Keratinocyte (primary cell): ENCODE data around the gene C10orf67. TPM values are rescaled to one million over a fixed set of nuclear protein-coding genes. Genes with fewer than 3 reads are reported as not detected.

ENCODE experiments used
- DNase-seq: peaks from one replicate; pipeline ENCODE4 v3.0.0-alpha.2; 2011; ENCODE audit warnings: low read depth, missing footprints, low spot score
- FAIRE-seq: peaks from 2 replicates; lab custom pipeline; 2011; peaks lifted over from hg19 to GRCh38; lab: Jason Lieb, UNC
- H2AFZ ChIP-seq: 2 replicates; pipeline ENCODE4 v1.6.0; 2012; ENCODE audit warnings: low read length, control low read depth, inconsistent platforms; ENCODE audit not compliant: control insufficient read depth
- H3K27ac ChIP-seq: 2 replicates; pipeline ENCODE4 v1.5.1; 2011; ENCODE audit warnings: low read length; ENCODE audit not compliant: control insufficient read depth, insufficient read depth
- H3K27me3 ChIP-seq: 3 replicates; pipeline ENCODE4 v1.6.0; 2011; ENCODE audit warnings: low read length; ENCODE audit not compliant: control insufficient read depth, insufficient read depth; ENCODE audit errors: extremely low read depth
- H3K36me3 ChIP-seq, 2 experiments: 2 replicates in 1 of 2; 3 replicates in 1 of 2; pipeline ENCODE4 v1.5.1; 2011; ENCODE audit warnings: low read length in 2 of 2, mild to moderate bottlenecking in 1 of 2; ENCODE audit not compliant: control insufficient read depth in 2 of 2, insufficient read depth in 2 of 2; ENCODE audit errors: extremely low read depth in 1 of 2
- H3K4me1 ChIP-seq: 3 replicates; pipeline ENCODE4 v1.5.1; 2011; ENCODE audit warnings: low read length; ENCODE audit not compliant: control insufficient read depth, insufficient read depth; ENCODE audit errors: extremely low read depth
- H3K4me2 ChIP-seq: 3 replicates; pipeline ENCODE4 v1.6.0; 2011; ENCODE audit warnings: low read depth, low read length; ENCODE audit not compliant: control insufficient read depth, insufficient read depth; ENCODE audit errors: extremely low read depth
- H3K4me3 ChIP-seq, 3 experiments: fragments of 200-600 bp in 1 of 3; sonication (generic) in 1 of 3; 2 replicates in 2 of 3; 3 replicates in 1 of 3; pipeline ENCODE4 v1.5.1; 2011 to 2016; ENCODE audit warnings: low read length in 3 of 3, mild to moderate bottlenecking in 3 of 3, control low read depth in 2 of 3, inconsistent platforms in 1 of 3, low read depth in 1 of 3, mixed read lengths in 1 of 3, mixed run types in 1 of 3, moderate library complexity in 1 of 3; ENCODE audit not compliant: control insufficient read depth in 2 of 3, insufficient read depth in 2 of 3; ENCODE audit errors: extremely low read depth in 1 of 3
- H3K79me2 ChIP-seq: 2 replicates; pipeline ENCODE4 v1.6.0; 2012; ENCODE audit warnings: low read length; ENCODE audit not compliant: control insufficient read depth, insufficient read depth
- H3K9ac ChIP-seq: 3 replicates; pipeline ENCODE4 v1.6.0; 2011; ENCODE audit warnings: low read length; ENCODE audit not compliant: control insufficient read depth, insufficient read depth; ENCODE audit errors: extremely low read depth
- H3K9me1 ChIP-seq: 3 replicates; pipeline ENCODE4 v1.6.0; 2011; ENCODE audit warnings: low read length; ENCODE audit not compliant: control insufficient read depth, insufficient read depth; ENCODE audit errors: extremely low read depth
- H3K9me3 ChIP-seq: 2 replicates; pipeline ENCODE4 v1.5.1; 2012; ENCODE audit warnings: low read depth, low read length; ENCODE audit not compliant: control insufficient read depth
- H4K20me1 ChIP-seq: 3 replicates; pipeline ENCODE4 v1.6.0; 2011; ENCODE audit warnings: low read length; ENCODE audit not compliant: control insufficient read depth, insufficient read depth; ENCODE audit errors: extremely low read depth
- EZH2 ChIP-seq: IDR thresholded peaks from one replicate; pipeline ENCODE4 v1.6.1; 2012; ENCODE audit warnings: inconsistent platforms, mild to moderate bottlenecking, low read length, moderate library complexity
- dilution Hi-C: fragments of 300-500 bp; cut with MboI; formaldehyde crosslinking; loops from one replicate; pipeline ENCODE4 v1.7.0; 2020; ENCODE audit warnings: low sequenced_read_pairs; ENCODE audit not compliant: extremely low pct_ligation_motif_present
- polyA plus RNA-seq, 5 experiments: library from polyadenylated mRNA; depleted of rRNA in 3 of 5; stranded (reverse) in 3 of 5; stranded (forward) in 1 of 5; unstranded in 1 of 5; fragments of >200 nt; gene quantifications; 1 replicate in 1 of 5; 2 replicates in 3 of 5; 3 replicates in 1 of 5; pipeline versions ENCODE4 v1.2.1 to v1.2.3, GENCODE V29; 2011 to 2012; ENCODE audit warnings: missing spikeins in 2 of 5, low read depth in 1 of 5, low replicate concordance in 1 of 5
- small RNA-seq, 3 experiments: library from RNA; depleted of rRNA; stranded (forward); fragments of <200 nt; gene quantifications; one replicate each; pipeline ENCODE3, GENCODE V24; 2012; ENCODE audit warnings: low read depth in 3 of 3, low replicate concordance in 1 of 3; ENCODE audit not compliant: insufficient read length in 3 of 3
- TF ChIP-seq, protein P1 (sequence below), 3 experiments: IDR thresholded peaks in 1 of 3; conservative IDR thresholded peaks in 1 of 3; optimal IDR thresholded peaks in 1 of 3; 2 replicates in 2 of 3; 3 replicates in 1 of 3; pipeline versions ENCODE3 to v1.5.1; 2011; ENCODE audit warnings: low read length in 3 of 3, mild to moderate bottlenecking in 3 of 3, moderate library complexity in 2 of 3, control low read depth in 1 of 3, inconsistent platforms in 1 of 3; ENCODE audit not compliant: insufficient read depth in 2 of 3; ENCODE audit errors: extremely low read depth in 1 of 3

The C10orf67 gene
- polyA plus RNA-seq, 1 donor (not counting 4 experiments of a cell fraction or from before 2014, with no cell fraction given), result 0.26 TPM

- dilution Hi-C loops, result no loop called here
- Histone ChIP-seq H4K20me1 (no peaks in the 10 kb centered on the region), H3K9ac (no peak overlapping the region), H3K9me1 (no peaks in the 10 kb centered on the region), H3K27me3 (peaks cover 4% of the 10 kb centered on the region), H3K79me2 (no peaks in the 10 kb centered on the region), H3K27ac (no peak overlapping the region), H3K4me3 (no peak overlapping the region), H3K36me3 (no peaks in the 10 kb centered on the region), H3K4me2 (no peak overlapping the region), H3K4me1 (peaks cover 6% of the 10 kb centered on the region), H3K9me3 (no peaks in the 10 kb centered on the region), H2AFZ (no peak overlapping the region)
- FAIRE-seq (no peak), DNase-seq (no peak)
- TF ChIP-seq, protein P1, sequence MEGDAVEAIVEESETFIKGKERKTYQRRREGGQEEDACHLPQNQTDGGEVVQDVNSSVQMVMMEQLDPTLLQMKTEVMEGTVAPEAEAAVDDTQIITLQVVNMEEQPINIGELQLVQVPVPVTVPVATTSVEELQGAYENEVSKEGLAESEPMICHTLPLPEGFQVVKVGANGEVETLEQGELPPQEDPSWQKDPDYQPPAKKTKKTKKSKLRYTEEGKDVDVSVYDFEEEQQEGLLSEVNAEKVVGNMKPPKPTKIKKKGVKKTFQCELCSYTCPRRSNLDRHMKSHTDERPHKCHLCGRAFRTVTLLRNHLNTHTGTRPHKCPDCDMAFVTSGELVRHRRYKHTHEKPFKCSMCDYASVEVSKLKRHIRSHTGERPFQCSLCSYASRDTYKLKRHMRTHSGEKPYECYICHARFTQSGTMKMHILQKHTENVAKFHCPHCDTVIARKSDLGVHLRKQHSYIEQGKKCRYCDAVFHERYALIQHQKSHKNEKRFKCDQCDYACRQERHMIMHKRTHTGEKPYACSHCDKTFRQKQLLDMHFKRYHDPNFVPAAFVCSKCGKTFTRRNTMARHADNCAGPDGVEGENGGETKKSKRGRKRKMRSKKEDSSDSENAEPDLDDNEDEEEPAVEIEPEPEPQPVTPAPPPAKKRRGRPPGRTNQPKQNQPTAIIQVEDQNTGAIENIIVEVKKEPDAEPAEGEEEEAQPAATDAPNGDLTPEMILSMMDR (optimal IDR thresholded peaks at IDR 0.05 in 1 of 3, IDR thresholded peaks at IDR 0.05 in 1 of 3, conservative IDR thresholded peaks at IDR 0.05 in 1 of 3; ENCODE audit: extremely low read depth in 1 of 3, insufficient read depth in 2 of 3, low read length in 3 of 3), result no peak
- TF ChIP-seq EZH2, result no peak
These were observed 188.0 kb downstream of the C10orf67 start for GRCh38 chr10:23156447-23157150.

DNA sequence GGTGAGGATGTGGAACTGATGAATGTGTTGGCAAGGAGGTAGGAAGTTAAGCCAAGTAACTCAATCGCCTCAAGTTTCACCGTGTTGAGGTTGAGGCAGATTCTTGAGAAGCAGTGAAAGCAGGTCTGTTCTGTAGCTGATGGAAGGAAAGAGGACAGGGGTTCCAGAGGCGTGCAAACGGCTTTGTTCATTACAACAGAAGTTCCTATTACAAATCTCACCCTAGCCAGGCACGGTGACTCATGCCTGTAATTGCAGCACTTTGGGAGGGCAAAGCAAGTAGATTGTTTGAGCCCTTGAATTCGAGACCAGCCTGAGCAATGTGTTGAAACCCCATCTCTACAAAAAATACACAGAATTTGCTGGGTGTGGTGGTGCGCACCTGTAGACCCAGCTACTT, 189.4 kb downstream of the C10orf67 start:
- dilution Hi-C loops, result no loop called here
- TF ChIP-seq EZH2, result no peak
- TF ChIP-seq, protein P1 (optimal IDR thresholded peaks at IDR 0.05 in 1 of 3, IDR thresholded peaks at IDR 0.05 in 1 of 3, conservative IDR thresholded peaks at IDR 0.05 in 1 of 3; ENCODE audit: extremely low read depth in 1 of 3, insufficient read depth in 2 of 3, low read length in 3 of 3), result no peak
- Histone ChIP-seq H3K4me1 (peaks cover 1% of the 10 kb centered on the region), H3K4me3 (no peak overlapping the region), H3K27me3 (peaks cover 9% of the 10 kb centered on the region), H3K36me3 (no peaks in the 10 kb centered on the region), H2AFZ (no peak overlapping the region), H3K27ac (no peak overlapping the region), H4K20me1 (no peaks in the 10 kb centered on the region), H3K79me2 (no peaks in the 10 kb centered on the region), H3K9ac (no peak overlapping the region), H3K9me1 (no peaks in the 10 kb centered on the region), H3K4me2 (no peak overlapping the region), H3K9me3 (no peaks in the 10 kb centered on the region)
- FAIRE-seq, result no peak
- no peak for DNase-seq

Small RNAs within 50 kb of the gene (small RNA-seq; reads per million reads assigned to genes)
- gene MIR1254-2 (0 reads per million in 3 experiments), gene RF00561 (0 reads per million in 3 experiments)

Other genes starting within 250 kb of the C10orf67 start
- gene MSRB2, start 249.2 kb downstream of the C10orf67 start, polyA plus RNA-seq, result 21.7 to 41.4 TPM (median 27.6 TPM) in 3 replicates
- not detected in 3 replicates for gene PTF1A, start 152.5 kb downstream of the C10orf67 start, polyA plus RNA-seq
- 2.8 to 5.8 TPM (median 4.7 TPM) in 3 replicates for gene OTUD1, start 94.3 kb upstream of the C10orf67 start, polyA plus RNA-seq